Endothelial cell (in vitro differentiated cells): Measurements from ENCODE around the gene SREBF1. TPM values are rescaled to one million over a fixed set of nuclear protein-coding genes. Genes with fewer than 3 reads are reported as not detected.

Experiments
- DNase-seq: peaks from one replicate; pipeline ENCODE4 v3.0.0; 2021; ENCODE audit warnings: low spot score
- H3K27ac Mint-ChIP-seq: one replicate; pipeline ENCODE4 v1.8.0; 2021; ENCODE audit warnings: mixed read lengths, inconsistent platforms; ENCODE audit not compliant: unreplicated experiment
- H3K27me3 Mint-ChIP-seq: one replicate; pipeline ENCODE4 v1.8.0; 2021; ENCODE audit warnings: mild to moderate bottlenecking, moderate library complexity, mixed read lengths, inconsistent platforms; ENCODE audit not compliant: unreplicated experiment
- H3K36me3 Mint-ChIP-seq: one replicate; pipeline ENCODE4 v1.8.0; 2021; ENCODE audit warnings: mild to moderate bottlenecking, low read depth, mixed read lengths, inconsistent platforms; ENCODE audit not compliant: unreplicated experiment
- H3K4me1 Mint-ChIP-seq: one replicate; pipeline ENCODE4 v1.8.0; 2021; ENCODE audit warnings: mild to moderate bottlenecking, mixed read lengths, inconsistent platforms; ENCODE audit not compliant: unreplicated experiment
- H3K4me3 Mint-ChIP-seq: one replicate; pipeline ENCODE4 v1.8.0; 2021; ENCODE audit warnings: mild to moderate bottlenecking, mixed read lengths, inconsistent platforms; ENCODE audit not compliant: unreplicated experiment
- H3K9me3 Mint-ChIP-seq: one replicate; pipeline ENCODE4 v1.8.0; 2021; ENCODE audit warnings: mixed read lengths, inconsistent platforms; ENCODE audit not compliant: unreplicated experiment
- total RNA-seq: library from RNA; stranded (reverse); fragmentation: NEBNext Ultra II Directional; extraction: Animal tissue kit (Norgen Biotek cat#: 25700); gene quantifications from one replicate; pipeline ENCODE4 v1.2.1, GENCODE V29; 2021; ENCODE audit not compliant: unreplicated experiment
- TF ChIP-seq, protein P1 (sequence below): fragments of 200-600 bp; sonication (generic); IDR thresholded peaks from one replicate; pipeline ENCODE4 v1.5.0; 2021; ENCODE audit warnings: antibody characterized with exemption; ENCODE audit not compliant: unreplicated experiment

SREBF1 gene
- total RNA-seq, 1 donor from 2014 or later: 146 TPM

DNA sequence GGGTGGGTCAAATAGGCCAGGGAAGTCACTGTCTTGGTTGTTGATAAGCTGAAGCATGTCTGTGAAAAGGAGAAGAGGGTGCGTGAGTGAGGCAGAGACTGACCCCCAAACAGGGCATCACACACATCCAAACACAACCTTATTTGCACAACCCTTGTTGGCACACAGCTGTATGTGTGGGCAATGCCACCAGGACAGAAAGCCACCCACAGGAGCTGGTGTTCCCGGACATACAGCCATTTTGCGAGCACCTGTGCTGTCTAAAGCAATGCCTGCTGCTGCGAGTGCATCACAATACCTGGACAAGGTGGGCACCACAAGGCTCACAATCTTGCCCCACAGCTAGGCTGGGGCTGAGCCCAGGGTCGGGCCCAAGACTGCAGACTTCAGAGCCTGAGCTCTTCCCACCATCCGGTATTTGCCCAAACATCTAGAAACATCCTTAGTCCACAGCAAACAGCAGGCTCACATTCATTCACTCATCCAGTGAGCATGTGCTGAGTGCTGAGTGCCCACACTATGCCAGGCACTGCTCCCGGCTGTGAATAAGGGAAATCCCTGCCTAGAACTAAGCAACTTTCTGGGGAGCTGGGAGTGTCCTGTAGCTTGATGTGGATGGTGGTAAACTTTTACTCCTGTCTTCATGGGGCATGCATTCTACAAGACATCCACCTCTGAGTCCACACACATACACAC, 16.2 kb downstream of the SREBF1 start:
- Mint-ChIP-seq H3K27me3 (peaks cover 24% of the 10 kb centered on the region), H3K9me3 (no peaks in the 10 kb centered on the region), H3K4me1 (peaks cover 43% of the 10 kb centered on the region), H3K27ac (no peak overlapping the region), H3K4me3 (no peak overlapping the region), H3K36me3 (peaks cover 16% of the 10 kb centered on the region)
- TF ChIP-seq, protein P1, sequence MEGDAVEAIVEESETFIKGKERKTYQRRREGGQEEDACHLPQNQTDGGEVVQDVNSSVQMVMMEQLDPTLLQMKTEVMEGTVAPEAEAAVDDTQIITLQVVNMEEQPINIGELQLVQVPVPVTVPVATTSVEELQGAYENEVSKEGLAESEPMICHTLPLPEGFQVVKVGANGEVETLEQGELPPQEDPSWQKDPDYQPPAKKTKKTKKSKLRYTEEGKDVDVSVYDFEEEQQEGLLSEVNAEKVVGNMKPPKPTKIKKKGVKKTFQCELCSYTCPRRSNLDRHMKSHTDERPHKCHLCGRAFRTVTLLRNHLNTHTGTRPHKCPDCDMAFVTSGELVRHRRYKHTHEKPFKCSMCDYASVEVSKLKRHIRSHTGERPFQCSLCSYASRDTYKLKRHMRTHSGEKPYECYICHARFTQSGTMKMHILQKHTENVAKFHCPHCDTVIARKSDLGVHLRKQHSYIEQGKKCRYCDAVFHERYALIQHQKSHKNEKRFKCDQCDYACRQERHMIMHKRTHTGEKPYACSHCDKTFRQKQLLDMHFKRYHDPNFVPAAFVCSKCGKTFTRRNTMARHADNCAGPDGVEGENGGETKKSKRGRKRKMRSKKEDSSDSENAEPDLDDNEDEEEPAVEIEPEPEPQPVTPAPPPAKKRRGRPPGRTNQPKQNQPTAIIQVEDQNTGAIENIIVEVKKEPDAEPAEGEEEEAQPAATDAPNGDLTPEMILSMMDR: no peak
- DNase-seq: no peak

DNA sequence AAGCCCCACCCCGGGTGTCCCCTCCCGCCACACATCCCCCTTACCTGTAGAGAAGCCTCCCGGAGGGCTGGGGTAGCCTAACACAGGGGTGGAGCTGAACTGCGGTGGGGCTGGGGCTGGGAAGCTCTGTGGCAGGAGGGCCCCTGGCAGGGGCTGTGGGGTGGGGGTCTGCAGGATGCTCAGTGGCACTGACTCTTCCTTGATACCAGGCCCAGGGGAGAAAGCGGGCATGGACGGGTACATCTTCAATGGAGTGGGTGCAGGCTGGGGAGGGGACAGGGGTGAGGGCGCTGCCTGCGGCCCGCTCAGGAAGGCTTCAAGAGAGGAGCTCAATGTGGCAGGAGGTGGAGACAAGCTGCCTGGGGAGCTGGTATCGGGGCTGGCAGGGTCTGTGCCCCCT, 16.7 kb downstream of the SREBF1 start:
- TF ChIP-seq, protein P1: no peak
- H3K9me3 Mint-ChIP-seq: no peaks in the 10 kb centered on the region
- peaks cover 27% of the 10 kb centered on the region for H3K27me3 Mint-ChIP-seq
- DNase-seq: no peak
- H3K4me1 Mint-ChIP-seq: peaks cover 41% of the 10 kb centered on the region
- no peak overlapping the region for H3K4me3 Mint-ChIP-seq
- H3K27ac Mint-ChIP-seq: no peak overlapping the region
- H3K36me3 Mint-ChIP-seq: peaks cover 18% of the 10 kb centered on the region

DNA sequence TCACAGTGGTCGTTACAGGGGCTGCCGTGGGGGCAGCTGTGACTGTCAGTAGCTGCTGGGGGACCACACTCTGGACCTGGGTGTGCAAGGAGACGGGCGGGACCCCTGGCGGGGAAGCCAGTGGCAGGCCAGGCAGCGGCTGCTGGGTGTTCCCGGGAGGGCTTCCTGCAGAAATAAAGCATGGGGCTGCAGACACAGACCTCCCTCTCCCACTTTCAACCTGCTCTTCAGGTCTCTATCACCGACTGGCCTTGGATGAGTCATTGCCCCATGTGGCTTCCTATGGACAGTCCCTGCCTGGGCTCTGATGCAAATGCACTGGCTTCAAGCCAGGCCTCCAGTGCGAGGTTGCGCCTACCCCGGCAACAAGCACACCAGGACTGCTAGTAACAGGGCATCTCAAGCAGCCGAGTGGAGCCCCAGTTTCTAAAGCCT, 17.2 kb downstream of the SREBF1 start:
- no peak for DNase-seq
- Mint-ChIP-seq H3K27me3 (peaks cover 32% of the 10 kb centered on the region), H3K4me3 (no peak overlapping the region), H3K36me3 (peaks cover 18% of the 10 kb centered on the region), H3K27ac (peak overlapping the region; percentile 78), H3K4me1 (peaks cover 37% of the 10 kb centered on the region), H3K9me3 (no peaks in the 10 kb centered on the region)
- TF ChIP-seq, protein P1: no peak

DNA sequence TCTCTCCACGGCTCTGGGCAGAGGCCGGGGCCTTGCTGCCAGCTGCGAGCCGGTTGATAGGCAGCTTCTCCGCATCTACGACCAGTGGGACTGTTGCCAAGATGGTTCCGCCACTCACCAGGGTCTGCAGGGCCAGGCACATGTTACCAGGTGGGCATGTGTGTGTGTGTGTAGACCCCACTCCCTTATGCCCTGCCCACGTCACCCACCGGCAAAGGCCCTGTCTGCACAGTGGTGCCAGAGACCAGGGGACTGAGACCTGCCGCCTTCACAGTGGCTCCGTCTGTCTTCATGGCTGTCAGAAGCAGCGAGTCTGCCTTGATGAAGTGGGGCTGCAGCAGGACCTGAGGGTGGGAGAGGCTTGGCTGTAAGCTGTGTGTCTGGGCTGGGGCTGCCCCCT, 17.7 kb downstream of the SREBF1 start:
- H3K4me3 Mint-ChIP-seq: peak overlapping the region; percentile 50
- H3K27ac Mint-ChIP-seq: no peak overlapping the region
- H3K9me3 Mint-ChIP-seq: no peaks in the 10 kb centered on the region
- peaks cover 32% of the 10 kb centered on the region for H3K4me1 Mint-ChIP-seq
- TF ChIP-seq, protein P1: no peak
- no peak for DNase-seq
- H3K27me3 Mint-ChIP-seq: peaks cover 32% of the 10 kb centered on the region
- H3K36me3 Mint-ChIP-seq: peaks cover 18% of the 10 kb centered on the region

DNA sequence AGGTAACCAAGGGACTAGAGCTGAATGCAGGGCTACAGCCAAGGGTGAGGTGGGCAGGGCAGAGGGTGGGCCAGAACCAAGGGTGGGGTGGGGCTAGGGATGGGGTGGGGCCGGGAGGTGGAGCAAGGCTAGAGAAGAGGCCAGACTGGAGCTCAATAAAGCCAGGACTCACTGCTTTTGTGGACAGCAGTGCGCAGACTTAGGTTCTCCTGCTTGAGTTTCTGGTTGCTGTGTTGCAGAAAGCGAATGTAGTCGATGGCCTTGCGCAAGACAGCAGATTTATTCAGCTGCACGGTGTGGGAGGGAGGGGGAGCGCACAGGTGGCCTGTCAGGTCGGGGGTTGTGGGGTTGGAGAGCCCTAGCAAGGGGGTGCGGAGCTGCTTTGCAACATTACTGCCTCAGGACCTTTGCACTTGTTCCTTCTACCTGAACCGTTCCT, 18.7 kb downstream of the SREBF1 start:
- Mint-ChIP-seq H3K27ac (no peak overlapping the region), H3K4me3 (no peak overlapping the region), H3K27me3 (peaks cover 33% of the 10 kb centered on the region), H3K4me1 (peaks cover 29% of the 10 kb centered on the region), H3K9me3 (no peaks in the 10 kb centered on the region), H3K36me3 (peaks cover 18% of the 10 kb centered on the region)
- no peak for DNase-seq
- TF ChIP-seq, protein P1: no peak
